ENCODE results near the gene DEPDC4. TPM values are rescaled to one million over a fixed set of nuclear protein-coding genes. Genes with fewer than 3 reads are reported as not detected.
"Not testable (repeated sequence)": the region's sequence is repeated elsewhere in the genome, so short reads cannot be mapped to it uniquely, and the experiment has no call there.

Gene DEPDC4
- total and polyA plus RNA-seq, 2 of the 4 experiments (the other 2 are of a cell fraction), result 0.72 to 0.79 TPM

DNA sequence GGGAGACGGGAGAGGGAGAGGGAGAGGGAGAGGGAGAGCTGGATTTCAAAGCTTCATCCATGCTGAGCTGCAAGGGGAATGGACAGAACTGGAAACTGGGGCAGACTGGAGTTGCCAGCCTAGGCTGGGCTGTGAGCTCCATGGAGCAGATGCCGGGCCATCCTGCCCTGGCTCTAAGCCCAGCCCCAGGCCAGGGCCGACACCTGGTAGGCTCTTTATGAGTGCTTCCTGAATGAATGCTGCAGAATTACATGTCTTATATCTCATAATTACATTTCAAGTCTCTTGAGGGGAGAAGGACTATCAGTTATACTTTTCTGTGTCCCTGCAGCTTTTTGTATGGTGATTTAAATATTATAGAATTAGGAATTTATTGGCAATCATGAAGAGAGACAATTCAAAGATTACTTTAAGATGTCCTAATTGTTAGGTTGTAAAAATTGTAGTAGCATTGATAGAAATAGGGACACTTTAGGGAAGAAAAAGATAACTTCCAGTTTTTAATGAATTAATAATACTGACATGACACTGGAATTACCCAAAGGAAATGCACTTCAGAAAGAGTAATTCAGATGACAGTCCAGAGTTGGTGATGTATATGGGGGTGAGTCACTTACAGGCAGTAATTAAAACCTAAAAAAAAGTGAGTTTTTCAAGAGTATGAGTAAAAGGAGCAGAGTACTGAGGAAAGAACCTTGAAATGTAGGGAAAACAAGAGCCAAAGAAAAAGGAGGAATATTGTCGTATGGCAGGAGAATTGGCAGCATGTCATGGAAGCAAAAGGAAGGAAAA is 29.1 kb upstream of the DEPDC4 start:
- in situ Hi-C loops (cut with MboI; ENCODE audit: low sequenced_read_pairs), result no loop called here
- no TSS peak for BruUV-seq (replicated peaks)
- POLR2A ChIA-PET (ENCODE audit: unreplicated experiment), result no interaction called here

DNA sequence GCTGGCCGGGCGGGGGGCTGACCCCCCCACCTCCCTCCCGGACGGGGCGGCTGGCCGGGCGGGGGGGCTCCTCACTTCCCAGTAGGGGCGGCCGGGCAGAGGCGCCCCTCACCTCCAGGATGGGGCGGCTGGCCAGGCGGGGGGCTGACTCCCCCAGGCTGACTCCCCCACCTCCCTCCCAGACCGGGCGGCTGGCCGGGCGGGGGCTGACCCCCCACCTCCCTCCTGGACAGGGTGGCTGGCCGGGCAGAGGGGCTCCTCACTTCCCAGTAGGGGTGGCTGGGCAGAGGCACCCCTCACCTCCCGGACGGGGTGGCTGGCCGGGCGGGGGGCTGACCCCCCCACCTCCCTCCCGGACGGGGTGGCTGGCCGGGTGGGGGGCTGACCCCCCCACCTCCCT is 27.5 kb upstream of the DEPDC4 start:
- H2BK120ac ChIP-seq (ENCODE audit: low read depth, low read length); in situ Hi-C loops (cut with MboI; ENCODE audit: low sequenced_read_pairs); H4K20me1 ChIP-seq (ENCODE audit: insufficient read depth, low read length); H3K36me3 ChIP-seq (ENCODE audit: control insufficient read depth, insufficient read depth, low read length); H2BK20ac ChIP-seq (ENCODE audit: low read depth, low read length); H3K27ac ChIP-seq (ENCODE audit: insufficient read depth, low read length); H3K18ac ChIP-seq (ENCODE audit: low read depth, low read length); H4K91ac ChIP-seq (ENCODE audit: insufficient read depth, low read depth, low read length); H3K9me3 ChIP-seq (ENCODE audit: control insufficient read depth, insufficient read depth, low read length); H3K27me3 ChIP-seq (ENCODE audit: control insufficient read depth, insufficient read depth, low read length); H3K4me1 ChIP-seq (ENCODE audit: control insufficient read depth, insufficient read depth, low read length); H4K5ac ChIP-seq (ENCODE audit: low read depth, low read length); H2BK15ac ChIP-seq (ENCODE audit: low read depth, low read length); H2AK9ac ChIP-seq (replicated peaks; ENCODE audit: low read depth, low read length, poor library complexity); intact Hi-C loops (cut with micrococcal nuclease); H2AK5ac ChIP-seq (ENCODE audit: low read depth, low read length); H3K79me1 ChIP-seq (ENCODE audit: low read depth in 1 of 2, low read length in 2 of 2); H2AFZ ChIP-seq (replicated peaks; ENCODE audit: low read length, poor library complexity); BruUV-seq (replicated peaks); H3K4ac ChIP-seq (ENCODE audit: low read depth, low read length); H3K9ac ChIP-seq (ENCODE audit: low read depth, low read length); POLR2A ChIA-PET (ENCODE audit: unreplicated experiment); H3K4me2 ChIP-seq (ENCODE audit: low read depth, low read length); ATAC-seq (ENCODE audit: low read depth); dilution Hi-C loops (cut with HindIII; ENCODE audit: low sequenced_read_pairs, unreplicated experiment); H3K56ac ChIP-seq (ENCODE audit: extremely low read depth, insufficient read depth, low read length); H2BK5ac ChIP-seq (ENCODE audit: low read depth, low read length, poor library complexity, severe bottlenecking); CTCF ChIA-PET; DNase-seq; H4K8ac ChIP-seq (ENCODE audit: low read depth in 2 of 2, low read length in 2 of 2); H3K23ac ChIP-seq (ENCODE audit: low read depth, low read length); H3K14ac ChIP-seq (replicated peaks; ENCODE audit: low read depth, low read length); H3K9me1 ChIP-seq (ENCODE audit: insufficient read depth, low read length); H3K4me3 ChIP-seq (ENCODE audit: insufficient read depth, low read depth, low read length): not testable (repeated sequence)
- no CpG with 5 or more reads among the region's 24 CpGs for WGBS, 2 experiments (ENCODE audit: extremely low coverage in 2 of 2, insufficient read length in 1 of 2)

More for the DNA sequence above, 29.1 kb upstream of the DEPDC4 start:
- Histone ChIP-seq H4K8ac (ENCODE audit: low read depth in 2 of 2, low read length in 2 of 2) (no peak overlapping the region), H3K14ac (replicated peaks; ENCODE audit: low read depth, low read length) (no peak overlapping the region), H3K36me3 (ENCODE audit: control insufficient read depth, insufficient read depth, low read length) (peaks cover 14% of the 10 kb centered on the region), H3K23ac (ENCODE audit: low read depth, low read length) (no peak overlapping the region), H3K4me2 (ENCODE audit: low read depth, low read length) (no peak overlapping the region), H4K20me1 (ENCODE audit: insufficient read depth, low read length) (no peaks in the 10 kb centered on the region), H4K5ac (ENCODE audit: low read depth, low read length) (no peak overlapping the region), H3K9ac (ENCODE audit: low read depth, low read length) (no peak overlapping the region), H2BK5ac (ENCODE audit: low read depth, low read length, poor library complexity, severe bottlenecking) (no peak overlapping the region), H3K56ac (ENCODE audit: extremely low read depth, insufficient read depth, low read length) (no peak overlapping the region), H2BK20ac (ENCODE audit: low read depth, low read length) (no peak overlapping the region), H3K79me1 (ENCODE audit: low read depth in 1 of 2, low read length in 2 of 2) (peaks cover 2 to 5% of the 10 kb centered on the region in 2 experiments; a peak in 2 of 4 replicates), H3K18ac (ENCODE audit: low read depth, low read length) (no peak overlapping the region), H3K27me3 (ENCODE audit: control insufficient read depth, insufficient read depth, low read length) (no peaks in the 10 kb centered on the region), H2AK9ac (replicated peaks; ENCODE audit: low read depth, low read length, poor library complexity) (no peak overlapping the region), H3K4ac (ENCODE audit: low read depth, low read length) (no peak overlapping the region), H3K4me3 (ENCODE audit: insufficient read depth, low read depth, low read length) (no peak overlapping the region), H2AFZ (replicated peaks; ENCODE audit: low read length, poor library complexity) (no peak overlapping the region), H2AK5ac (ENCODE audit: low read depth, low read length) (no peak overlapping the region), H4K91ac (ENCODE audit: insufficient read depth, low read depth, low read length) (no peak overlapping the region), H3K9me1 (ENCODE audit: insufficient read depth, low read length) (peaks cover 4% of the 10 kb centered on the region; the same call in 1 of the 2 replicates), H3K9me3 (ENCODE audit: control insufficient read depth, insufficient read depth, low read length) (no peaks in the 10 kb centered on the region), H2BK15ac (ENCODE audit: low read depth, low read length) (no peak overlapping the region), H3K27ac (ENCODE audit: insufficient read depth, low read length) (no peak overlapping the region), H2BK120ac (ENCODE audit: low read depth, low read length) (no peak overlapping the region), H3K4me1 (ENCODE audit: control insufficient read depth, insufficient read depth, low read length) (no peaks in the 10 kb centered on the region)
- intact Hi-C loops (cut with micrococcal nuclease) (no loop called here), dilution Hi-C loops (cut with HindIII; ENCODE audit: low sequenced_read_pairs, unreplicated experiment) (no loop called here)
- TF ChIP-seq MAFK (IDR thresholded peaks at IDR 0.05; ENCODE audit: low read depth, low read length) (no peak), FOS (IDR thresholded peaks at IDR 0.05; ENCODE audit: low read depth, low read length) (peak; percentile 49; the same call in 1 of the 2 replicates)
- ATAC-seq (ENCODE audit: low read depth), result 0 out of 2 replicates have a peak, but pooled peaks have one; percentile 48
- peak; percentile 56 for DNase-seq
- 100% methylated on average over 1 of the region's 4 CpGs; no CpG with 5 or more reads in 1 of the 2 experiments for WGBS, 2 experiments (ENCODE audit: extremely low coverage in 2 of 2, insufficient read length in 1 of 2)
- CTCF ChIA-PET, result no interaction called here

Data from IMR-90 (cell line).